Inflammatory macrophage treated with lipopolysaccharide for 4 hours (primary cell): ENCODE measurements around the gene STK24.

Experiments
- DNase-seq: peaks from one replicate; pipeline ENCODE4 v3.0.0-alpha.2; 2020

The STK24 gene

DNA sequence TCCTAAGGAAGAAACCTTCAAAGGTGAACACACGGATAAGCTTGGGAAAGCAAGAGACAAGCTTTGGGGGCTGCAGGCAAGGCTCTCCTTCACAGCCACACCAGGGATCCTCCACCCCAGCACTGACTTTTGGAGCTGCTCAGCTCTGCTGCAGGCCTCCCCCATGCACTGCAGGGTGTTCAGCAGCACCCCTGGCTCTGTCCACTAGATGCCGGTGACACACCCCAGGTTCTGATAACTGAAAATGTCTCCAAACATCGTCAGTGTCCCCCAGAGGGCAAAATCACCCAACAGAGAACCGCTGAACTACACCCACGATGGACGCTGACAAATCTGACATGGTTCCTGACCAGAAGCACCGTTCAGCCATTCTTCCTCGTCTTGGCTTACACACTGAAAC lies 90.5 kb downstream of the STK24 start:
- DNase-seq = no peak

DNA sequence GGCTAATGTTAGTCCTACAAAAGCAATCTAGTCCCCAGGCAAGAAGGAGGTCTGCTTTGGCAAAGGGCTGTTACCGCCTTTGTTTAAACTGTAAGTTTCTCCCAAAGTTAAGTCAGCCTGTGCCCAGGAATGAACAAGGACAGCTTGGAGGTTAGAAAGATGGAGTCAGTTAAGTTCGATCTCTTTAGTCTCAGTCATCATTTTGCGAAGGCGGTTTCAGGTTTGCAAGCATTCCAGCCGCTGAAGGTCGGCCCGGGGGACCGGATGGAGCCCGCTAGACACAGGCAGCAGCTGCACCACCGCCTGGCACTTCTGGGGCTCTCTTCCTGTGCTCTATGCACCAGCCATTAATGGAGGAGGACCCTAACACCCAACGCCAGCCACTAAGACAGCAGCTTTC lies 91.3 kb downstream of the STK24 start:
- DNase-seq = no peak

- DNase-seq = peak; percentile 96
Measured at GRCh38 chr13:98484289-98485219, 92.4 kb downstream of the STK24 start.

GRCh38 chr13:98483601-98484288 lies 93.2 kb downstream of the STK24 start:
- DNase-seq = no peak

GRCh38 chr13:98482476-98483444 lies 94.1 kb downstream of the STK24 start:
- no peak for DNase-seq

GRCh38 chr13:98480915-98481877 lies 95.7 kb downstream of the STK24 start:
- DNase-seq = peak; percentile 52

DNA sequence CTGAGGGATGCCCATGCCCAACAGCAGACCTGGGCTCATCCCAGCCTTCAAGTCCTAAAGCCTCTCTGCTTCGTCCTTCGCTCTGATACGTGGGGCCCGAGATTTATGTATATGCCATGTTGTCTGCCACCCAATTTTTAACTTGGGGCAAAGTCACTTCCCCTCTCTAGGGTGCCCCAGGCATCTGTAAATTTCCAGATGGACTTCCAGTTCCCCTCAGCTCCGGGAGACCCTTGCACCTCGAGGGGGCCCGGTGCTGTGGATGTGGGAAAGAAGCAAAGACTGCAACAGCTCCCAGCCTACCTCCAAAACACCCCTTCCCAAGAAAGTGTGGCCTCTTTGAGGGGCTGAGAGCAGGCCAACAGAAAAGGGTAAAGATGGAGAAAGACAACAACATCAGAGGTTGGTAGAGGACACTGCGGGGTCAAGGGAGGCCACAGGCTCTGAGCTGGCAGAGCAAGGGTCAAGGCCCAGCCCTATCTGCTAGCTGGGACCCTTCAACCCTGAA lies 97.4 kb downstream of the STK24 start:
- no peak for DNase-seq

DNA sequence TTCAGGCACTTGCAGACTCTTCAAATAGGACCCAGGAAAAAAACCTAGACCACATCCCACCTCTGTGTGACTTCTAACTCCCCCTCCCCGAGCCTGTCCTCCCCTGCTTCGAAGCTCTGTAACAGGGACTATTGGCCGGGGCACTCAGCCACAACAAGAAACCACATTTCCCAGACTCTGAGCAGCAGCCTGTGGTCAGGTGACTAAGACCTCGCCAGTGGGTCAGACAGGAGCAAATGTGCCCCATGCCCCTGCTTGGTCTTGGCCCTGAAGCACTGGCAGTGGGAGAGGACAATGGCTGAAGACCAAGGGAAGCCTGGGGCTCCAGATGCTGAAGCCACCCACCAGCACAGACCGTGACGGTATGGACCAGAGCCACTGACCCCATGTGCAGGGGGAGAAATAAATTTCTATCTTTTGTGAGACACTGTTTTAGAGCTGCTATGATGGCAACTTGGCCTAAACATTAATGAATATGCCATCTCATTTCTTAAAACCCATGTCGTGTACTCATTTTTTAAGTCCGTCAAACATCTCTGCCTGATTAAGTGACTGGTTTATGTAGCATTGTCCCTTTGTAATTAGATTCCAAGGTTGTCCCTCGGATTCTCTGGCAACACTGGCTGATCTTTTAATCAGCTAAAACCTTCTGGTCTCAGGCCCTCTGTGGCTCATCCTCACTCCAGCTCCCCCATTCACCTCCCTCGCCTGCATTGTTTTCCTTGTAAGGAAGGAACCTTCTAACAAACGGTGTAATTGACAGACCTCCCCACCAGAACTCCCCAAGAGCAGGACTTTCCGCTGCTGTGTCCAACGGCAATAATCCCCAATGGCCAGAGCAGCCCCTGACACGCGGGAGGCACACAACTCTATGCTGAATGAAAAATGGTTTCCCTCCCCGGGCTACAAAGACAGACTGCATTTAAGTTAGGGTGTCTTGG lies 98.4 kb downstream of the STK24 start:
- DNase-seq = no peak

GRCh38 chr13:98476538-98476966 lies 100.4 kb downstream of the STK24 start:
- peak; percentile 85 for DNase-seq

DNA sequence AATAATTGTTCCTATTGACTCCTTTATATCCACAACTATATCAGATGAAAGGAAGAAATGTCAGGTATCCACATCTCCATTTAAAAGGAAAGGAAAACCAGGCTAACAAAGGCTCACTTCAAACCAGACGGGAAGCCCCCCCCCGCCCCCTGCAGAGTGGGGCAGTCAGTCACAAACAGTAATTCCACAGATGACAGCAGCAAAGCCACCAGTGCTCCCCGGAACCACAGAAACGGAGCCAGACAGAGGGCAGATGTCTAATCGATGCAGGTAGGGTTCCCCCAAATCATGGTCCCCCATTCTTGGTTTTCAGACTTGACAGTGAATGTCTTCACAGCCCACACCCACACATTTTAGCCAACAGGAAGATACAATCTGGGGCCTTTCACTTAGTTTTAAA lies 100.8 kb downstream of the STK24 start:
- DNase-seq = no peak

DNA sequence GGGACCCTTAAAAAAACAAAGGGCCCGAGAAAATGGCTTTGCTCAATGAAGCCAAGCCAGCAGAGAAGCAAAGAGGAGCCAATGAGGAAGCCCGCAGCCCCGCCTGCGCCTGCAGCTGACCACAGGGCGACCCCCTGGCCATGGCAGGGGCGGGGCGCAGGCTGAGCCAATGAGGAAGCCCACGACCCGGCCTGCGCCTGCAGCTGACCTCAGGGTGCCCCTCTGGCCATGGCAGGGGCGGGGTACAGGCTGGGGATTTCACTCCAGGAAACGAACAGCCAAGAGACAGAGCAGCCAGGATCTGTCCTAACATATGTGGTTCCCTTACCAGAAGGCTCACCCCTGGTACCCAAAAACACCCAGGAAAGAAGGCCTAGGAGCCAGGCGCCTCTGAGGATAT lies 101.4 kb downstream of the STK24 start:
- DNase-seq = peak; percentile 72

- DNase-seq = no peak
Measured at GRCh38 chr13:98474761-98475160, 102.1 kb downstream of the STK24 start.

DNA sequence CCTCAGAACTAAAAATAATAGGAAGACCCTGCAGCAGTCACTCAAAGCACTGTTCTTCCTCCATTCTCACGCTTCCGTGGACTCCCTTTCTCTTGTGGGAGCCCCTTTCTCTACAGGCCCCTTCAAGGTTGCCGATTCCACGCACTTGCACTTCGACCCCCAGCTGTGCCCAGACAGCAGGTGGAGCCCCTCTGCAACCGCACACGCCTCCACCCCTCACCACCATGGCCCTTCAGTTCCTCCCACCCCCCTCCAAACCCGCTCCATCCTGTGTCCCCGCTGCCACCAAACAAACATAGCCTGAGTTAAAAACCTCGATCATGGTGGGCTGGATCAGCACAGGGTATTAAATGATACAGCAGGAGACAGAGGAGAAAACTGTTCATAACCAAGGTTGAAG lies 102.6 kb downstream of the STK24 start:
- DNase-seq = no peak

DNA sequence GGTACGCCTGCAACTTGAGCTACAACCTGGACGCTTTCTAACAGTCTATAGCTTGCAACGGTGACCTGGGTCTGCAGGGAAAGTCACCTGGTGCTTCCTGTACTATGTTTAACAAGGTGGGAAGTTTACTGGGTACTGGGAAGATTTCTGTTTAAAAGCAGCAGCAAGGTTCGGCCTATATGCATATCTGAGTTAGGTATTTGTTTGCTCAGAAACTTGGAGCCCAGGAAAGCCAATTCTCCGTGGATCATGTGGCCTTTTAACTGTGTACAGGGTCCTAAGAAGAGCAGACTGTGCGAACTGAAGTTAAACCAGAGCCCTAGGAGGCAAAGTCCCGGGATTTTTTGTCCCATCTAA lies 103.1 kb downstream of the STK24 start:
- DNase-seq = no peak

DNA sequence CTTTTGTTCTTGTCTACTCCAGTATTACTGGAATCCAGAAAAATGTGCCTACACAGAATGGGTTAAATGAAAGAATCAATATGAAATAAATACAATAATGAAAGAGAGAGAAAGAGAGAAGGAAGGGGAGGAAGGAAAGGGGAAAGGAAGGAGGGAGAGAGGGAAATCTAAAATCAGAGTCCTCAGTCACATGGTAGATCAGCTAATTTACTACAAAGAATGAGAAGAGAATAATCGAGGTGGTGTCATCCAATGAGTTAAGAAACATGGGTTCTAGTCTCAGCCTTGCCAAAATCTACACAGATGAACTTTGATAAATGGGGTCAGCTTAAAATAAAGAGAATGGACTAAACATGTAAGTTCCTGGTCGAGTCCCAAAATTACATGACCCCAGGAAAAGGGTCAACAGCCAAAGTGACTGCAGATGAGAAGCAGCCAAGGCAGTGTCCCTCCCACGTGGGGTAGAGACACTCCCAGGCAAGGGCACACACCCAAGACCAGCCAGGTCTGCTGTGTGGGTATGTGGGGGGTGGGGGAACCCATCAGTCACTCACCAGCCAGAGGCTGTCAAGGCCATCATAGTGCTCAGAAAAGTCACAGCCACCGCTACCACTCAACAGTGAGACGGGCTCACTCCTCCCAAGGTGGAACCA lies 103.6 kb downstream of the STK24 start:
- no peak for DNase-seq

- DNase-seq = no peak
Measured at GRCh38 chr13:98471934-98472333, 105.0 kb downstream of the STK24 start.

DNA sequence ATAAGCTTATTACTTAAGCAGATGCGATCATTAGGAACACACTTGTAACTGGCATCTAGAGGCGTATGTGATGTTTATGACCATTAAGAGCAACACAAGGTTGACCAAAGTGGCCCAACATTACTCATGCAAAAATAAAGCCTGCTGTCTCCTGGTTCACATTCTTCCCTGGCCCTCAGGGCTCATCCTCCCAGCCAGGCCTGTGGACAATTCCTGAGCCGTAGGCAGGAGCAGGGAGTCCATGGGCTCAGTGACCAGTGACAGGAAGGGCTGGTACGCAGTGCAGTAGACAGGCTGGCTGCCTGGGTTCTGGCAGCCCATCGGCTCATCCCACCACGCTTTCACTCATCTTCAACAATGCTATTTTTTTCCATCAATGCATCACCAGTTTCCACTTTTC lies 106.0 kb downstream of the STK24 start:
- DNase-seq = no peak

GRCh38 chr13:98468929-98469328 lies 108.0 kb downstream of the STK24 start:
- no peak for DNase-seq

DNA sequence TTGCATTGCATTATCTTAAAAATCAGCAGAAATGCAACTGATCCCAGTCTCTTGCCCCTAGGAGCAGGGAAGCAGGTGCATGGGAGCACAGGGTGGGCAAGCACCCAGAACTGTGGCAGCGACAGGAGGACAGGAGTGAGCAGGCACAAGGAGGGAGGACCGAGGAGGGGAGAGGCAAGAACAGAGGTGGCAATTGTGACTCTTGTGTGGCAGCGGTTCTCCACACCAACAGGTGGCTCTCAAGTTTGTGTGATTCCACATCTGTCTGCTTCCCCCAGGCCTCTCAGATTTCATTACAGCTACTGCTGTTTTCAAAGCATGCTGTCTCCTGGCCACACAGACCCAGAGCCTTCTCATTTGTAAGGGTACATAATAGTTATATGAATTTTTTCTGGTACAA lies 108.5 kb downstream of the STK24 start:
- no peak for DNase-seq
